Endothelial cell of umbilical vein (primary cell): ENCODE data around the gene TNFSF12. TPM values are rescaled to one million over a fixed set of nuclear protein-coding genes. Genes with fewer than 3 reads are reported as not detected.

ENCODE experiments used
- BruUV-seq: library from RNA; stranded (reverse); fragments of 400-500 nt; replicated peaks from 2 replicates; lab custom pipeline; 2021; lab: Mats Ljungman, UMichigan
- CTCF ChIA-PET: fragments of 300-600, 350-600 bp; sonication (Branson Sonifier 250); formaldehyde crosslinking; loops from one replicate; lab custom pipeline; 2021; ENCODE audit warnings: antibody characterized with exemption, inconsistent platforms; lab: Charles Lee
- POLR2A ChIA-PET: fragments of 300-600, 350-600 bp; sonication (Branson Sonifier 250); formaldehyde crosslinking; loops from one replicate; lab custom pipeline; 2021; ENCODE audit warnings: antibody characterized with exemption, inconsistent platforms; lab: Charles Lee
- DNase-seq: peaks from one replicate; pipeline ENCODE4 v3.0.0-alpha.2; 2011; ENCODE audit warnings: low read depth, low spot score
- FAIRE-seq: peaks from 2 replicates; lab custom pipeline; 2011; peaks lifted over from hg19 to GRCh38; lab: Jason Lieb, UNC
- H2AFZ ChIP-seq: 2 replicates; pipeline ENCODE4 v1.6.0; 2012; ENCODE audit warnings: low read depth, low read length, control low read depth, inconsistent platforms
- H3K27ac ChIP-seq: 2 replicates; pipeline ENCODE4 v1.5.1; 2011; ENCODE audit warnings: low read depth, mild to moderate bottlenecking, control low read depth, low read length, moderate library complexity; ENCODE audit not compliant: insufficient read depth
- H3K27me3 ChIP-seq, 2 experiments: 2 replicates each; pipeline versions ENCODE4 v1.6.0 to v1.6.1; 2011; ENCODE audit warnings: low read length in 2 of 2, mixed read lengths in 1 of 2; ENCODE audit not compliant: control insufficient read depth in 2 of 2, insufficient read depth in 2 of 2
- H3K36me3 ChIP-seq, 2 experiments: 2 replicates in 1 of 2; 3 replicates in 1 of 2; pipeline ENCODE4 v1.5.1; 2011; ENCODE audit warnings: low read length in 2 of 2, mild to moderate bottlenecking in 1 of 2, moderate library complexity in 1 of 2; ENCODE audit not compliant: control insufficient read depth in 2 of 2, insufficient read depth in 2 of 2; ENCODE audit errors: extremely low read depth in 1 of 2
- H3K4me1 ChIP-seq: 3 replicates; pipeline ENCODE4 v1.5.1; 2011; ENCODE audit warnings: mild to moderate bottlenecking, low read length; ENCODE audit not compliant: control insufficient read depth, insufficient read depth; ENCODE audit errors: extremely low read depth
- H3K4me2 ChIP-seq: 2 replicates; pipeline ENCODE4 v1.6.1; 2011; ENCODE audit warnings: low read length, control low read depth, mixed read lengths; ENCODE audit not compliant: insufficient read depth
- H3K4me3 ChIP-seq, 3 experiments: fragments of 200-600 bp in 1 of 3; sonication (generic), shearing (Covaris generic) in 1 of 3; replicated peaks in 1 of 3; 2 replicates each; pipeline ENCODE4 v1.5.1; 2011 to 2016; ENCODE audit warnings: control low read depth in 3 of 3, low read length in 3 of 3, mild to moderate bottlenecking in 2 of 3, inconsistent platforms in 1 of 3, low read depth in 1 of 3, moderate library complexity in 1 of 3; ENCODE audit not compliant: insufficient read depth in 1 of 3
- H3K79me2 ChIP-seq: 2 replicates; pipeline ENCODE4 v1.6.0; 2012; ENCODE audit warnings: low read length, inconsistent platforms; ENCODE audit not compliant: control insufficient read depth, insufficient read depth
- H3K9ac ChIP-seq: replicated peaks from 2 replicates; pipeline ENCODE3; 2011; ENCODE audit warnings: low read length, control low read depth; ENCODE audit not compliant: insufficient read depth; ENCODE audit errors: extremely low read depth
- H3K9me1 ChIP-seq: replicated peaks from 3 replicates; pipeline ENCODE4 v1.6.0; 2011; ENCODE audit warnings: mild to moderate bottlenecking, low read length; ENCODE audit not compliant: control insufficient read depth, insufficient read depth; ENCODE audit errors: extremely low read depth
- H3K9me3 ChIP-seq: replicated peaks from 2 replicates; pipeline ENCODE4 v1.5.1; 2012; ENCODE audit warnings: low read length, inconsistent platforms; ENCODE audit not compliant: control insufficient read depth, insufficient read depth
- H4K20me1 ChIP-seq: replicated peaks from 2 replicates; pipeline ENCODE3; 2011; ENCODE audit warnings: mild to moderate bottlenecking, low read length; ENCODE audit not compliant: control insufficient read depth, insufficient read depth; ENCODE audit errors: extremely low read depth
- EZH2 ChIP-seq: IDR thresholded peaks from 2 replicates; pipeline ENCODE4 v1.6.1; 2012; ENCODE audit warnings: borderline replicate concordance, low read depth, mild to moderate bottlenecking, moderate library complexity, low read length, inconsistent platforms; ENCODE audit not compliant: severe bottlenecking
- FOS ChIP-seq: IDR thresholded peaks from 2 replicates; pipeline ENCODE4 v1.6.1; 2011; ENCODE audit warnings: mild to moderate bottlenecking, low read length, moderate library complexity, borderline replicate concordance; ENCODE audit not compliant: insufficient read depth
- GATA2 ChIP-seq: IDR thresholded peaks from 2 replicates; pipeline ENCODE4 v1.7.0; 2011; ENCODE audit warnings: low read depth, mild to moderate bottlenecking, moderate library complexity, mixed read lengths, low read length; ENCODE audit not compliant: insufficient read length, insufficient read depth
- JUN ChIP-seq: IDR thresholded peaks from 2 replicates; pipeline ENCODE4 v1.6.1; 2011; ENCODE audit warnings: borderline replicate concordance, low read depth; ENCODE audit not compliant: insufficient read length, insufficient read depth
- MYC ChIP-seq: IDR thresholded peaks from one replicate; pipeline ENCODE4 v1.6.1; 2011; ENCODE audit warnings: mild to moderate bottlenecking, low read depth, low read length
- POLR2A ChIP-seq: IDR thresholded peaks from 2 replicates; pipeline ENCODE4 v1.6.1; 2012; ENCODE audit warnings: low read depth, mild to moderate bottlenecking, control low read depth, low read length
- POLR2AphosphoS5 ChIP-seq: IDR thresholded peaks from 2 replicates; pipeline ENCODE4 v1.6.1; 2012; ENCODE audit warnings: low read depth, mild to moderate bottlenecking, control low read depth, low read length, moderate library complexity; ENCODE audit not compliant: insufficient read depth
- dilution Hi-C: fragments of 300-500 bp; cut with MboI; formaldehyde crosslinking; loops from one replicate; pipeline ENCODE4 v1.15.0; 2019; ENCODE audit warnings: low sequenced_read_pairs; ENCODE audit not compliant: extremely low pct_ligation_motif_present
- intact Hi-C: fragments of 100-400 bp; cut with micrococcal nuclease; formaldehyde crosslinking; loops from one replicate; pipeline ENCODE4 v1.10.0; 2022
- polyA plus RNA-seq, 4 experiments: library from polyadenylated mRNA; depleted of rRNA in 3 of 4; stranded (reverse) in 3 of 4; unstranded in 1 of 4; fragments of >200 nt; gene quantifications; 2 replicates each; pipeline versions ENCODE4 v1.2.1 to v1.2.3, GENCODE V29; 2011 to 2012; ENCODE audit warnings: missing spikeins in 1 of 4
- total RNA-seq: library from RNA; stranded (reverse); gene quantifications from 2 replicates; pipeline ENCODE4 v1.2.3, GENCODE V29; 2021
- TF ChIP-seq, protein P1 (sequence below), 2 donors: IDR thresholded peaks; 1 replicate in 1 of 2; 2 replicates in 1 of 2; pipeline ENCODE4 v1.5.1; 2011; ENCODE audit warnings: low read length in 2 of 2, mild to moderate bottlenecking in 2 of 2, moderate library complexity in 2 of 2, control low read depth in 1 of 2, inconsistent platforms in 1 of 2, low read depth in 1 of 2; ENCODE audit not compliant: insufficient read depth in 1 of 2; ENCODE audit errors: extremely low read depth in 1 of 2
- TF ChIP-seq, protein P2 (sequence below): IDR thresholded peaks from 2 replicates; pipeline ENCODE4 v1.6.1; 2011; ENCODE audit not compliant: insufficient read depth, insufficient read length

Gene TNFSF12
- total and polyA plus RNA-seq, 2 donors (not counting 3 experiments of a cell fraction or from before 2014, with no cell fraction given), result 28.4 to 39.4 TPM

DNA sequence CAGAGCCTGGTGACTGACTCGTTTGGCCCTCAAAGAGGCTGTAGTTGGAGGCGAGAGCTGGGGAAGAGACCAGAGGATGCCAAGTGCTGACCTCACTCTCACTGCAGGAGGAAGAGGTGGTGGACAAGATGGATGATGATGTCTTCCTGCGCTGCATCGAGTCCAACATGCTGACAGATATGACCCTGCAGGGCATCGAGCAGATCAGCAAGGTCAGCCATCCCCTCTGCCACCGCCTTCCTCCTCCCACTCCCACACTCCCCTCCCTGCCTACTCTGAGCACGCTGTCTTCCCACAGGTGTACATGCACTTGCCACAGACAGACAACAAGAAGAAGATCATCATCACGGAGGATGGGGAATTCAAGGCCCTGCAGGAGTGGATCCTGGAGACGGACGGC, 37.8 kb upstream of the TNFSF12 start:
- TF ChIP-seq JUN (no peak), POLR2AphosphoS5 (no peak), EZH2 (no peak), FOS (no peak), POLR2A (no peak), MYC (no peak), GATA2 (no peak)
- TF ChIP-seq, protein P1, sequence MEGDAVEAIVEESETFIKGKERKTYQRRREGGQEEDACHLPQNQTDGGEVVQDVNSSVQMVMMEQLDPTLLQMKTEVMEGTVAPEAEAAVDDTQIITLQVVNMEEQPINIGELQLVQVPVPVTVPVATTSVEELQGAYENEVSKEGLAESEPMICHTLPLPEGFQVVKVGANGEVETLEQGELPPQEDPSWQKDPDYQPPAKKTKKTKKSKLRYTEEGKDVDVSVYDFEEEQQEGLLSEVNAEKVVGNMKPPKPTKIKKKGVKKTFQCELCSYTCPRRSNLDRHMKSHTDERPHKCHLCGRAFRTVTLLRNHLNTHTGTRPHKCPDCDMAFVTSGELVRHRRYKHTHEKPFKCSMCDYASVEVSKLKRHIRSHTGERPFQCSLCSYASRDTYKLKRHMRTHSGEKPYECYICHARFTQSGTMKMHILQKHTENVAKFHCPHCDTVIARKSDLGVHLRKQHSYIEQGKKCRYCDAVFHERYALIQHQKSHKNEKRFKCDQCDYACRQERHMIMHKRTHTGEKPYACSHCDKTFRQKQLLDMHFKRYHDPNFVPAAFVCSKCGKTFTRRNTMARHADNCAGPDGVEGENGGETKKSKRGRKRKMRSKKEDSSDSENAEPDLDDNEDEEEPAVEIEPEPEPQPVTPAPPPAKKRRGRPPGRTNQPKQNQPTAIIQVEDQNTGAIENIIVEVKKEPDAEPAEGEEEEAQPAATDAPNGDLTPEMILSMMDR (IDR thresholded peaks at IDR 0.05; ENCODE audit: extremely low read depth in 1 of 2, insufficient read depth in 1 of 2, low read depth in 1 of 2, low read length in 2 of 2), result no peak
- TF ChIP-seq, protein P2, sequence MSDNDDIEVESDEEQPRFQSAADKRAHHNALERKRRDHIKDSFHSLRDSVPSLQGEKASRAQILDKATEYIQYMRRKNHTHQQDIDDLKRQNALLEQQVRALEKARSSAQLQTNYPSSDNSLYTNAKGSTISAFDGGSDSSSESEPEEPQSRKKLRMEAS, result no peak
- intact Hi-C loops, result no loop called here
- BruUV-seq, result no TSS peak
- Histone ChIP-seq H3K4me2 (no peak overlapping the region), H3K9ac (no peak overlapping the region), H2AFZ (no peak overlapping the region), H3K79me2 (no peaks in the 10 kb centered on the region), H3K4me1 (no peaks in the 10 kb centered on the region), H3K36me3 (peaks cover 22 to 63% of the 10 kb centered on the region in 2 experiments), H3K27me3 (no peaks in the 10 kb centered on the region), H3K27ac (no peak overlapping the region), H3K9me1 (no peaks in the 10 kb centered on the region), H3K9me3 (no peaks in the 10 kb centered on the region), H3K4me3 (no peak overlapping the region), H4K20me1 (no peaks in the 10 kb centered on the region)
- no peak for DNase-seq
- no peak for FAIRE-seq
- POLR2A ChIA-PET, result no interaction called here
- CTCF ChIA-PET, result interaction anchor here (1.2 to 1.8 kb wide), 2 partner anchors 49 to 74 kb away, joined by 3 to 10 read pairs; no protein-coding TSS in a partner anchor
- dilution Hi-C loops, result no loop called here
